T-cell (primary cell): ENCODE results near the gene CLSTN2. TPM values are rescaled to one million over a fixed set of nuclear protein-coding genes. Genes with fewer than 3 reads are reported as not detected.

Source experiments
- ATAC-seq, 4 experiments: fragments of 200-7000 bp in 3 of 4; fragments of 150-1000 bp in 1 of 4; cut with Tn5 transposase; replicated peaks in 1 of 4; 1 replicate in 3 of 4; 2 replicates in 1 of 4; pipeline ENCODE4 v1.10.0; 2021; ENCODE audit warnings: moderate library complexity in 3 of 4, mild to moderate bottlenecking in 2 of 4, moderate number of reproducible peaks in 1 of 4
- CTCF ChIA-PET, 2 donors: fragments of 300-600 bp; sonication (Branson Sonifier 250); formaldehyde crosslinking; loops; one replicate each; lab custom pipeline; 2022; ENCODE audit warnings: antibody characterized with exemption in 2 of 2; lab: Charles Lee
- POLR2A ChIA-PET, 2 donors: fragments of 300-600 bp; sonication (Branson Sonifier 250); formaldehyde crosslinking; loops; one replicate each; lab custom pipeline; 2022; ENCODE audit warnings: antibody characterized with exemption in 2 of 2; lab: Charles Lee
- DNase-seq, 35 experiments: peaks; one replicate each; pipeline versions ENCODE4 v3.0.0 to v3.0.0-alpha.2; 2013 to 2023
- H3K27ac ChIP-seq: one replicate; pipeline ENCODE4 v1.5.1; 2013; ENCODE audit warnings: low read length
- H3K27me3 ChIP-seq, 2 experiments: replicated peaks in 1 of 2; 1 replicate in 1 of 2; 2 replicates in 1 of 2; pipeline versions ENCODE4 v1.6.1 to v1.7.0; 2013; ENCODE audit warnings: low read length in 1 of 2, mixed read lengths in 1 of 2; ENCODE audit not compliant: control insufficient read depth in 2 of 2, insufficient read depth in 2 of 2; ENCODE audit errors: extremely low read depth in 1 of 2
- H3K36me3 ChIP-seq, 2 donors: 1 replicate in 1 of 2; 2 replicates in 1 of 2; pipeline versions ENCODE4 v1.6.1 to v1.7.0; 2013; ENCODE audit warnings: low read length in 1 of 2; ENCODE audit not compliant: control insufficient read depth in 2 of 2, insufficient read depth in 1 of 2; ENCODE audit errors: extremely low read depth in 1 of 2
- H3K4me1 ChIP-seq, 2 experiments: 1 replicate in 1 of 2; 2 replicates in 1 of 2; pipeline versions ENCODE4 v1.6.1 to v1.7.0; 2013; ENCODE audit warnings: low read length in 2 of 2, mixed read lengths in 1 of 2; ENCODE audit not compliant: insufficient read depth in 2 of 2, control insufficient read depth in 1 of 2; ENCODE audit errors: extremely low read depth in 1 of 2
- H3K4me3 ChIP-seq, 2 donors: 1 replicate in 1 of 2; 2 replicates in 1 of 2; pipeline versions ENCODE4 v1.5.1 to v1.7.0; 2013; ENCODE audit warnings: mild to moderate bottlenecking in 2 of 2, low read length in 1 of 2, moderate library complexity in 1 of 2; ENCODE audit not compliant: control insufficient read depth in 1 of 2; ENCODE audit errors: extremely low read depth in 1 of 2
- H3K9me3 ChIP-seq: 2 replicates; pipeline ENCODE4 v1.7.0; 2013
- H3K27ac Mint-ChIP-seq, 2 donors: one replicate each; pipeline ENCODE4 v1.8.0; 2020 to 2021; ENCODE audit warnings: mild to moderate bottlenecking in 2 of 2, mixed read lengths in 2 of 2
- H3K27me3 Mint-ChIP-seq, 2 donors: one replicate each; pipeline ENCODE4 v1.8.0; 2021 to 2022; ENCODE audit warnings: mixed read lengths in 2 of 2
- H3K36me3 Mint-ChIP-seq: one replicate; pipeline ENCODE4 v1.8.0; 2021; ENCODE audit warnings: mixed read lengths
- H3K4me1 Mint-ChIP-seq, 3 donors: one replicate each; pipeline ENCODE4 v1.8.0; 2020 to 2022; ENCODE audit warnings: mixed read lengths in 3 of 3, mild to moderate bottlenecking in 1 of 3
- H3K4me3 Mint-ChIP-seq, 3 donors: one replicate each; pipeline ENCODE4 v1.8.0; 2020 to 2022; ENCODE audit warnings: mild to moderate bottlenecking in 3 of 3, mixed read lengths in 3 of 3, moderate library complexity in 3 of 3
- H3K9me3 Mint-ChIP-seq, 3 donors: one replicate each; pipeline ENCODE4 v1.8.0; 2020 to 2022; ENCODE audit warnings: mixed read lengths in 3 of 3
- WGBS: methylation state at CpG from one replicate; pipeline ENCODE4 v1.1.5; 2013; ENCODE audit warnings: missing lambda C conversion rate; ENCODE audit not compliant: insufficient coverage; 5-methylcytosine and 5-hydroxymethylcytosine counted together
- total RNA-seq, 35 experiments: library from RNA in 6 of 35; stranded (reverse) in 6 of 35; fragments of 120-200 nt in 1 of 35; gene quantifications; one replicate each; pipeline versions ENCODE4 v1.2.1 to v1.2.4 and lab custom pipeline; 2013 to 2026

The CLSTN2 gene
- total RNA-seq, 5 donors from 2014 or later (not counting 1 experiment from before 2014, with no cell fraction given): under 0.01 to 0.12 (median 0.03) TPM; not detected in 2

DNA sequence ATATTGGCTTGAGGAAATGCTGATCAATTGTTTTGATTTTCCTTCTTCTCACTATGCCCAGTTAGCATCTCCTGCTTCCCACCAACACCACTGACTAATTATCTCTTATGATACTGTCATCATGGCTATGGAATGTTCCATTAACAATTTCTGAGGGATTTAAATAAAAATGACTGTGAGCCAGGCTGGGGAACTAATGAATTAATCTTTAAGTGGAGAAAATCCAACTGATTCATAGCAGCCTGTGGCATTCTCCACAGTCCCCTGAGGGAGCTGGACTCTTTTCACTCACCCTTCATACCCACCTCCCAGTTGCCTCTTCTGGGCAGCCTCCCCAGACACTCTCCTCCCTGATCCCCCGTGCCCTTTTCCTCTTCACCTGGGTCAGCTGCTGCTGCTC lies 353.6 kb downstream of the CLSTN2 start:
- H3K27me3 Mint-ChIP-seq: peaks cover 0 to 11% of the 10 kb centered on the region in 2 donors
- no peak overlapping the region for H3K27ac Mint-ChIP-seq
- no peaks in the 10 kb centered on the region for H3K4me1 ChIP-seq
- no peak for ATAC-seq
- no peaks in the 10 kb centered on the region for H3K9me3 ChIP-seq
- H3K27me3 ChIP-seq: no peaks in the 10 kb centered on the region
- ChIA-PET POLR2A (no interaction called here), CTCF (no interaction called here)
- no peak overlapping the region for H3K27ac ChIP-seq
- H3K36me3 ChIP-seq: no peaks in the 10 kb centered on the region
- no peak for DNase-seq
- no peak overlapping the region for H3K4me3 Mint-ChIP-seq
- no peaks in the 10 kb centered on the region for H3K4me1 Mint-ChIP-seq
- no peak overlapping the region for H3K4me3 ChIP-seq
- H3K36me3 Mint-ChIP-seq: no peaks in the 10 kb centered on the region
- WGBS: no CpG with 5 or more reads among the region's 1 CpG
- H3K9me3 Mint-ChIP-seq: peaks cover 0 to 2% (median 0%) of the 10 kb centered on the region in 3 donors

DNA sequence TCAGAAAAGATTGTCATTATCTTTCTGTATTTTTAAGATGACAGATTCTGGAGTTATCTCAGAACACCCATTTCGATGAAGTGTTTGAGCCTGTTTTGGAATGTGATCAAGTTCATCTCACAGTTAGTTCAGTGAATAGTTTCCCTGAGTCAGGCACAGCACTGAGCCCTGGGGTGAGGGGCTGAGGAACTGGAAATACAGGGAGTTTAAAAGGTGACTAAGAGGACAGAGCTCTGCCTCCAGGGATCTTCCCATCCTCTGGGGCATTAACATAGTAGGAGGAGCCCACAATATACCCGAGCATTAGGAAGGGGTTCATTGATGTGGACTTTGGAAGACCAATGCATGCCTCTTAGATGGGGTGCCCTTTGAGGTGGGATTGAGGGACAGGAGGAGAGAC lies 355.1 kb downstream of the CLSTN2 start:
- H3K4me1 Mint-ChIP-seq: no peaks in the 10 kb centered on the region
- H3K4me3 Mint-ChIP-seq: no peak overlapping the region
- POLR2A ChIA-PET: no interaction called here
- ATAC-seq: no peak
- no peaks in the 10 kb centered on the region for H3K36me3 Mint-ChIP-seq
- no peak for DNase-seq
- peaks cover 0 to 11% of the 10 kb centered on the region in 2 donors for H3K27me3 Mint-ChIP-seq
- 57% methylated on average over 1 of the region's 2 CpGs for WGBS
- no peak overlapping the region for H3K27ac Mint-ChIP-seq
- CTCF ChIA-PET: interaction anchor here in 1 of 2 donors (0.6 kb wide), 1 partner anchor 1313 kb away, joined by 4 read pairs; no protein-coding TSS in a partner anchor
- Histone ChIP-seq H3K27me3 (no peaks in the 10 kb centered on the region), H3K27ac (no peak overlapping the region), H3K36me3 (no peaks in the 10 kb centered on the region), H3K9me3 (no peaks in the 10 kb centered on the region), H3K4me3 (no peak overlapping the region), H3K4me1 (no peaks in the 10 kb centered on the region)
- peaks cover 0 to 2% (median 0%) of the 10 kb centered on the region in 3 donors for H3K9me3 Mint-ChIP-seq

DNA sequence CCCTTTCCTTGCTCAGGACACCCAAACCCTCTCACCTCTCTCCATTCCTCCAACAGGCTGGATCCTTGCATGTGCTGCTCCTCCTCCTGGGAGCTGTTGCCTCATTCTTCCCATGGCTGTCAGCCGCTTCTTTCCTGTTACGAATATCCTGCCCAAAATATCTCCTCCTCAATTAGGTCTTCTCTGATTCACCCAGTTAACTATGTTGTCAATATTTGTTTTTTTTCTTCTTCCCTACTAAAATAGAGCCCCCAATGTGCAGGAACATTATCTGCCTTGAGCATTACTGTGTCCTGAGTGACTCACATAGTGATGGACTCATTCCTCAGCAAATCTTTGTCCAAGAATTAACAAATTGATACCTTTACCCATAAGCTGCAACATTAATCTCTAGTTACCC lies 357.2 kb downstream of the CLSTN2 start:
- no peak for DNase-seq
- Mint-ChIP-seq H3K27ac (no peak overlapping the region), H3K4me3 (no peak overlapping the region), H3K4me1 (no peaks in the 10 kb centered on the region), H3K36me3 (no peaks in the 10 kb centered on the region), H3K9me3 (peaks cover 0 to 2% (median 0%) of the 10 kb centered on the region in 3 donors), H3K27me3 (peaks cover 0 to 4% of the 10 kb centered on the region in 2 donors)
- CTCF ChIA-PET: no interaction called here
- no peak for ATAC-seq
- no peaks in the 10 kb centered on the region for H3K36me3 ChIP-seq
- WGBS: no CpG with 5 or more reads among the region's 2 CpGs
- no peaks in the 10 kb centered on the region for H3K27me3 ChIP-seq
- no peaks in the 10 kb centered on the region for H3K4me1 ChIP-seq
- H3K9me3 ChIP-seq: no peaks in the 10 kb centered on the region
- POLR2A ChIA-PET: no interaction called here
- H3K27ac ChIP-seq: no peak overlapping the region
- H3K4me3 ChIP-seq: no peak overlapping the region

DNA sequence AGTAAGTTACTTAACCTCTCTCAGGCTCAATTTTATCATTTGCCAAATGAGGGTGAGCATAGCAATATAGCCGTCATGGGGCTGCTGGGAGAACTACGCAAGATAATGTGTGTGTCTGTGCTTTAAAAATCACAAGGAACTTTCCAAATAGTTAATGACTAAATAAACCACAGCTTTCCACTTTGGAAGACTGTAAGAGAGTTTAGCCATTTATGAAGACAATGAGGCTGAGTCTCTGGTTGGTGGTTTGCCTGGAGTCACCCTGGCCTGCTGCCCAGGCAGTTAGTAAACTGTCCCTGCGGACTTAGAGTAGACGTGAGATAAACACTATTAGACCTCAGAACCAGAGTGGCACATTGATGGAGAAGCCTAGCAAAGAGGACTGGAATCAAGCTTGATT lies 357.7 kb downstream of the CLSTN2 start:
- H3K9me3 ChIP-seq: no peaks in the 10 kb centered on the region
- peaks cover 0 to 2% (median 0%) of the 10 kb centered on the region in 3 donors for H3K9me3 Mint-ChIP-seq
- 100% methylated on average over 1 of the region's 4 CpGs for WGBS
- no peaks in the 10 kb centered on the region for H3K4me1 ChIP-seq
- ChIA-PET CTCF (no interaction called here), POLR2A (no interaction called here)
- DNase-seq: no peak
- no peaks in the 10 kb centered on the region for H3K36me3 ChIP-seq
- no peak for ATAC-seq
- H3K27ac Mint-ChIP-seq: no peak overlapping the region
- H3K27ac ChIP-seq: no peak overlapping the region
- H3K27me3 ChIP-seq: no peaks in the 10 kb centered on the region
- no peak overlapping the region for H3K4me3 ChIP-seq
- H3K4me1 Mint-ChIP-seq: no peaks in the 10 kb centered on the region
- H3K36me3 Mint-ChIP-seq: no peaks in the 10 kb centered on the region
- no peak overlapping the region for H3K4me3 Mint-ChIP-seq
- peaks cover 0 to 4% of the 10 kb centered on the region in 2 donors for H3K27me3 Mint-ChIP-seq

DNA sequence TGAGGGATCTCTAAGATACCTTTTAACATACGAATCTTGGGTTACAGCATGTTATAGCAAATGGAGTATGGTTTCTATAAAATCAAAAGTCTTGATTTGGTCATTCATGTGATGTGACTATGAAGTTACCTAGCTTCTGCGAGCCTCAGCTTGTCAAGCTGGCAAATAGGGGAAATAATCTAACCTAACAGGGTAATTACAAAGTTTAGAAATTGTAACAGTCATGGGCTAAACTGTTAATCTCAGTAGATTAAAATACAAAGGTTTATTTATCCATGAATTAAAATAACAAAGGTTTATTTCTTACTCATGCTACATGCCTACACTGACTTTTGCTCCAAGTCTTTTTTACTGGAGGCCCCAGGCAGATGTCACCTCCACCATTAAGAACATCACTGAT lies 359.1 kb downstream of the CLSTN2 start:
- H3K4me3 ChIP-seq: no peak overlapping the region
- no peaks in the 10 kb centered on the region for H3K36me3 ChIP-seq
- POLR2A ChIA-PET: no interaction called here
- Mint-ChIP-seq H3K27me3 (no peaks in the 10 kb centered on the region), H3K36me3 (no peaks in the 10 kb centered on the region), H3K4me3 (no peak overlapping the region), H3K27ac (no peak overlapping the region), H3K9me3 (no peaks in the 10 kb centered on the region), H3K4me1 (no peaks in the 10 kb centered on the region)
- no peak overlapping the region for H3K27ac ChIP-seq
- H3K27me3 ChIP-seq: no peaks in the 10 kb centered on the region
- no peaks in the 10 kb centered on the region for H3K4me1 ChIP-seq
- DNase-seq (no peak), ATAC-seq (no peak)
- H3K9me3 ChIP-seq: no peaks in the 10 kb centered on the region
- 40% methylated on average over 1 of the region's 2 CpGs for WGBS
- CTCF ChIA-PET: interaction anchor here in 1 of 2 donors (0.7 kb wide), 1 partner anchor 157 kb away, joined by 3 read pairs; no protein-coding TSS in a partner anchor

DNA sequence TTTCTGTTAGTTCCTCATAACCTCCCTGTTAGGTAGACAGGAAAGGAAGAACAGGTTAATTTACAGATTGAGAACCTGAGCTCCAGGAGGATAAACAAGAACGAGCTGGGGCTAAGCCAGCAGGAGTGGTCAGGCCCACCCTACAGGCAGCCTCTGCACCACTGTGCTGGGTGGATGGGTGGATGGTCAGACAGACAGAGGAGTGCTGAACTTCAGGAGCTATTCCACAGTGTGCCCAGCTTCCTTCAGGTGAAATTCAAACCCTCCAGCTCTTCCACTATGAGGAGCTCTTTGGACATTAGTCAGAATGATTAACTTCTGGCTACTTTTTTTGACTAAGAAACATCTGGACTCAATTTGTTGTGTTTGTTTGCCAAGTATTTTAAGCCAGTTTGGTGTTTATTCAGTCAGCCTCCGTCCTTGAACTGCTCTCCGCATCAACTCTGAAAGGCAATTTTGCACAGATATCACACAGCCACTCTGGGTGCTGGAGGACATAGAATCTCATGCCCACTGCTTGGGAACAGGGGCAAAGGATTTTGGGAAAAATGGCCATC lies 361.9 kb downstream of the CLSTN2 start:
- H3K9me3 Mint-ChIP-seq: no peaks in the 10 kb centered on the region
- ATAC-seq: no peak
- peaks cover 0 to 3% of the 10 kb centered on the region in 2 donors for H3K27me3 Mint-ChIP-seq
- no peak for DNase-seq
- H3K36me3 Mint-ChIP-seq: no peaks in the 10 kb centered on the region
- no CpG with 5 or more reads among the region's 3 CpGs for WGBS
- no peak overlapping the region for H3K4me3 Mint-ChIP-seq
- Histone ChIP-seq H3K4me3 (no peak overlapping the region), H3K27ac (no peak overlapping the region), H3K9me3 (no peaks in the 10 kb centered on the region), H3K36me3 (no peaks in the 10 kb centered on the region), H3K4me1 (no peaks in the 10 kb centered on the region), H3K27me3 (no peaks in the 10 kb centered on the region)
- no peaks in the 10 kb centered on the region for H3K4me1 Mint-ChIP-seq
- POLR2A ChIA-PET: no interaction called here
- H3K27ac Mint-ChIP-seq: no peak overlapping the region
- CTCF ChIA-PET: no interaction called here
